Measurements from ENCODE around the gene XRRA1.
"Not testable (repeated sequence)": the region's sequence is repeated elsewhere in the genome, so short reads cannot be mapped to it uniquely, and the experiment has no call there.

The XRRA1 gene

DNA sequence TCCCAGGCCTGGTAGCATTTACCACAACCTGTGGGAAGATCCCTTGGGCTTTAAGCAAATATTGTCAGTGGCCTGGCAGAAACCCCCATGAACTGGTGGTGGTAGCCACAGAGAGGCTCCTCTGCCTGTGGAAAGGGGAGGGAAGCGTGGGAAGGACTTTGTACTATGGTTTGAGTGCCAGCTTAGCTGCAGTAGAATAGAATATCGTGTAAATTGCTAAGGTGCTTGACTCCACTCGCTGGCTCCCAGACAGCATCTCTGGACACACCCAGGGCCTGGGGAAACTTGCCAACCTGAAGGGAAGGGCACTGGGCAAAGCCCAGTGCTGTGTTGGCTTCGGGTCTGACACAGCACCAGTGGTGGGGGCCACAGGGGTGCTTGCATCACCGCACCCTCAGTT, 52.6 kb downstream of the XRRA1 start:
- DNase-seq (ENCODE audit: low read depth) = no peak

DNA sequence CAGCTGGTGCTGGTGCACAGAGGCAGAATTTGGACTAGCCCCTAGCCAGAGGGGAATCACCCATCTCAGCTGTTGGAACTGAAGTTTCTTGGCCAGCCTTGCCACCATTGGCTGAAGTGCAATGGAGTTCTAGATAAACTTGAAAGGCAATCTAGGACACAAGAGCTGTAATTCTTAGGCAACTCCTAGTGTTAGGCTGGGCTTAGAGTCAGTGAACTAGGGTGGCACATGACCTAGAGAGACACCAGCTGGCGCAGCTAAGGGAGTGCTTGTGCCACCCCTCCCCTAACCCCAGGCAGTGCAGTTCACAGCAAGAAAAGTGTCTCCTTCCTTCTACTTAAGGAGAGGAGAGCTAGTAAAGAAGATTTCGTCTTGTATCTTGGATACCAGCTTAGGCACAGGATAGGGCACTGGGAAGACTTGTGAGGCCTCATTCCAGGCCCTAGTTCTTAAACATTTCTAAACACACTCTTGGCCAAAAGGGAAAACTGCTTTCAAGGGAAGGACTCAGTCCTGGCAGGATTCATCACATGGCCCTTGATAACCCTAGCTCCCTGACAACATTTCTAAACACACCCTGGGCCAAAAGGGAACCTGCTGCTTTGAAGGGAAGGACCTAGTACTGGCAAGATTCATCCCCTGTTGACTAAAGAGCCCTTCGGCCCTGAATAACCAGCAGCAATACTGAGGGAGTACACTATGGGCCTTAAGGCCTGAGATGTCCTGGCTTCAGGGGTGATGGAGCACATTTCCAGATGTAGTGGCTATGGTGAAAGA, 53.4 kb downstream of the XRRA1 start:
- no peak for DNase-seq (ENCODE audit: low read depth)

GRCh38 chr11:74893015-74893414, 55.9 kb downstream of the XRRA1 start:
- not testable (repeated sequence) for DNase-seq (ENCODE audit: low read depth)

DNA sequence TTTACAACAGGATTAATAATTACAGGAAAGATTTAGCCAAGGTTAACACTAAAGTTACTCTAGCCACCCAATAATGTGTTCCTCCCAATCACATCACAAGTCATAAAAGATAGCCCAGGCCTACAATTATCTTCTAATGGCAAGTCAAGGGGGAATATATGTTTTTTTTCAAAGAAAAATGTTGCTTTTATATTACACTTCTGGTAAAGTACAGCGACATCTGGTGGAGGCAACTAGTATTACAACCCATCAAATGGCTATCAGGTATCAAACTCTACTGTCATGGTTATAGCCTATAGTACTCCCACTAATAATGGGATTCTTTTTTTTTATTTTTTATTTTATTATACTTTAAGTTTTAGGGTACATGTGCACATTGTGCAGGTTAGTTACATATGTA, 71.8 kb downstream of the XRRA1 start:
- DNase-seq (ENCODE audit: low read depth) = no peak

GRCh38 chr11:74871037-74871436, 77.9 kb downstream of the XRRA1 start:
- DNase-seq (ENCODE audit: low read depth) = no peak

DNA sequence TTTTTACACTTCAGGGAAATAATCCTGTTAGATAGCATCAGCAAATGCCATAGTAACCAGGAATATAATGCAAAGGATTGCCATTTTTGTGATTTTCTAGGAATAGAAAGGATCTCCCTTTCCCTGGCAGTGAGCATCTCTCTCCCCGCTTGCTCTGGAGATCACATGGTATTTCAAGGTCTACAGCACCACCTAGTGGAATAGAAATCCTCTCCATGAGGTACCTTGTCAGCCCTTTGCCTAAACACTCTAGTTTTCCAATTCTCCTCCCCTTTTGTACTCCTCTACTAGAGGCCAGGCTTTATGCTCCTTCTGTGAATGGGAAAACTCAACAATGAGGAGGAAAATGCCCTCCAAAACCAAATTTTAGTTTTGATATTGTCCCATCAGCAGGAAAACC, 78.4 kb downstream of the XRRA1 start:
- no peak for DNase-seq (ENCODE audit: low read depth)

- no peak for DNase-seq (ENCODE audit: low read depth)
Observed at GRCh38 chr11:74866557-74866956, 82.3 kb downstream of the XRRA1 start.

DNA sequence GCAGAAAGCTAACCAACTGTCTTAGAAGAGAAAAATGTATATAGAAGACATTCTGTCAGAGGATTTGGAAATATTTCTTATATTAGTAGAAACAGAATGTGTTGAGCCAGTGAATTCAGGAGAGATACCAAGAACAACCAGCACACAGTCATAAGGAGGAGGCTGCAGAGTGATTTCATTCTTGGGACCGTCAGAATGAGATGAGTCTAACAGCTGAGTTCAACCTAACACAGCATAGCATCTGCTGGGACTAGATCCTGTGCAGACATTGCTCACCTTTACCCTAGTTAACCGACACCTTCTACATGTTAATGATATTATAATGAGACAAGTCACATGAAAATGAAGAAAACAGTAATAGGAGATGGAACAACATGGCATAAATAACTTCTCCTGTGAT, 85.5 kb downstream of the XRRA1 start:
- no peak for DNase-seq (ENCODE audit: low read depth)

GRCh38 chr11:74860743-74861142, 88.1 kb downstream of the XRRA1 start:
- no peak for DNase-seq (ENCODE audit: low read depth)

GRCh38 chr11:74853223-74853622, 95.7 kb downstream of the XRRA1 start:
- no peak for DNase-seq (ENCODE audit: low read depth)

DNA sequence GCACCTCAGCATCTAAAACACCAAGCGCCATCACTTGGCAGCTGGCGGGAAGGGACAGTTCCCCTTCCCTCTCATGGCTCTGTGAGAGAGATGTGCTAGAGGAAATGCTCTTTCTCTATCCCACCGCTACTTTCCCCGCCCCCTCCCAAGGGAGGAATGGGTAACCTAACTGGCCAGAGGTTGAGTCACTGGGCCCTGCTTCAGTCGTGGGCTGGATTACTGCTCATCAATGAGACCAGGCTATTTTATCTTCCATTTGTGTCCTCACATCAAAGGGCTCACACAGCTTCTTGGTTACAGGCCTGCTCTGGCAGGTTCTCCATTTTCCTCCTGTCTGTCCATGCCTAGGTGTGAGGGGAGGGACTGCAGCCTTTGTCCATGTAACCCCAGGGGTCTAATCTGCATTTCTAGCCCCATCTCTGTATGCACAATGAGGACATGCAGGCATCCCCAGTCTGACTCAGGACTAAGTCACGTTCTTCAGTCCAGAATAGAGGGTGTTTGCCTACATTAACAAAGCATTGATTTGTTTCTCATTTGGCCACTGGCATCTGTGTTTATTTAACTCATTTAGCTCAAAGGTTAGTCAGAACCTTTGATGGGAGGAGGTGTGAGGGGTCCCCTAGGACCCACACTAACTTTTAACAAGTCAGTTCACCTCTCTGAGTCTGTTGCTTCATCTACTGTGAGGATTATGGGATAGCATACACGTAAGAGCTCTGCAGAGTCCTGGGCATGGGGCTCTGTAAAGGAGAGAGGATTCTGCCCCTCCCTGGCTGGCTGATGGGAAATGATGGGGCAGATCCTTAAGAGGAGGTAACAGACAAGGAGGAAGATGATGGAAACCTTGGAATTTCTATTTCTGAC, 99.1 kb downstream of the XRRA1 start:
- peak; percentile 87 for DNase-seq (ENCODE audit: low read depth)

GRCh38 chr11:74847895-74848294, 101.0 kb downstream of the XRRA1 start:
- DNase-seq (ENCODE audit: low read depth) = no peak

DNA sequence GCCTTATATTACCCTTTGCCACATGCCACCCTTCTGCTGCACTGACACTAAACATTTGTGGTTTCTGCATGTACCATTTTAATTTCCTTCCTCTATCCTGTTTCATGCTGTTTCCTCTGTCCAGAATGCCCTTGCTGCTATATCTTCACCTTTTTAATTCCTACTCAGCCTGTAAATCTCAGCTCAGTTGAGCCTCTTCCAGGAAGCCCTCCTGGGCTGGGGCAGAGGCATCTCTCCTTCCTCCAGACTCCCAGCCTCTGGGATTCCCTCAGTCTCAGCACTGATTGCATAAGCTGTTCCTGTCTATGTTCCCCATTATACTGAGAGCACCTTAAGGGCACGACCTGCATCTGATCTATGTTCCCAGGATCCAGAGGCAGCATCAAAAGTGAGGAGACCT, 101.5 kb downstream of the XRRA1 start:
- DNase-seq (ENCODE audit: low read depth) = no peak

- DNase-seq (ENCODE audit: low read depth) = no peak
Observed at GRCh38 chr11:74846770-74847169, 102.1 kb downstream of the XRRA1 start.

- DNase-seq (ENCODE audit: low read depth) = no peak
Observed at GRCh38 chr11:74845978-74846517, 102.8 kb downstream of the XRRA1 start.

DNA sequence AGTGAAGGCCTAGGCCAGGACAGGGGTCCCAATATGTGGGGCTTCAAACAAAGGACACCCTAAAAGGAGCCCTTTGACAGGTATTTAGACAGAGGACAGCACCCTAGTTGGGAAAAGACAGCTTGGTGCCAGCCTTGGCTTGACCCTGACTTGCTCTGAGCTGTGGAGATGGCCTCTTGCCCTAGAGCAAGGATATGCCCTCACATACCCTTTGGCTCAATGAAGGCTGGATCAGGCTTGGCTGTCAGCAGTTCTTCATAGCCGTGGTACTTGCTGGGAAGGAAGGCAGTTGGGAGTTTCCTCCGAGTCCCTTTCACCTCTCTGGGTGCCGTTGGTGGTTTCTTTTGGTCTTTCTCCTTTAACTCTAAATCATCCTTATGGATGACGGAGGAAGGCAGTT, 104.0 kb downstream of the XRRA1 start:
- DNase-seq (ENCODE audit: low read depth) = no peak

DNA sequence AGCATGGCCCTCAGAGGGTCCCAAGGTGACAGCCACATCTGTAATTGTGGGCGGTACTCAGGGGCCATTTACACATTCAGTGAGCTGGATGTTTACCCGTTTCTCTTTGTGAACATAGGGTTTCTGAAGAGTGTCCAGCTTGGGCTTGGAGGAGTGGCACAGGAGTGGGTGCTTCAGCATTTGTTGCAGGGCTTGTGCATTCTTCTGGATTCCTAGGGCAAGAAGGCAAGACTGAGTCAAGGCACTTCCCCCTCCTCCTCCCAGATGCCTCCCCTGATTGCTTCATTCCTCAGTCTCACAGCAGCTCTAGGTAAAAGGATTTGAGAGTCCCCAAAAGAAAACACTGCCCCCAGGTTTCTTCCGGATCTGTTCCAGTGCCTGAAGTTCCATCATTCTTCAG, 104.8 kb downstream of the XRRA1 start:
- no peak for DNase-seq (ENCODE audit: low read depth)

DNA sequence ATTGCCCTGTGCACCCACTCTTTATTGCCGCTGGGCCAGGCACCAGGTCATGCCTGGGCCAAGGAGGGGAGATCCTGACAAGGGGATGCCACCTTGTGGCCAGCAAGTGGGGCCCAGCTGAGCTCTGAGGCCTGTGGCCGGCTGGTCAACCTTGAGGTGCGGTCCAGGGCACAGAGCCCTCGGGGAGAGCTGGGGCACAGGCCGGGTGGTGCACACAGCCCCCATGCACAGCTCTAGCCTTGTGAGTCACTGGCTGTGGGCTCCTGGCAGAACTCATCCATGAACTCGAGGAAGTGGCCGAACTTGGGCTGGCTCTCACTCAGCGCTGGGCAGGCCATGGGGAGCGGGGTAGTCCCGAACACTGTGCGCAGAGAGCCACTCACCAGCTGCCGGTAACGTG, 105.9 kb downstream of the XRRA1 start:
- no peak for DNase-seq (ENCODE audit: low read depth)

DNA sequence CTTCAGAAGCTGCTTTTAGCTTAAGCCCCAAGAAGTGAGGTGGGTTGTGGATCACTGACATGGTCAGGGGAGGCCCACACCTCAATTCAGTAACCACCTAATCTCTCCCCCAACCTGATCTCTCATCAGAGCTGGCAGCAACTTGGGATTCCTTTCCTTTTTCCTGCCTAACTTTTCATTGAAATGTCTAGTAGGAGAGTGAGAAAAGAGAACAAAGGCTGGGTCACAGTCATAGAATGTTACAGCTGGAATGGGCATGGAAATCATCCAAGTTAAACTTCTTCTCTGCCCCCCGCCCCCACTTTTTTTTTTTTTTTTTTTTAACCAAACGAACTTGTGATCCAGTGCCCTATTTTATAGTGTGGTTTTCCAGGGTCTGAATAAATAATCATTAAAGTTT, 108.4 kb downstream of the XRRA1 start:
- DNase-seq (ENCODE audit: low read depth) = no peak

GRCh38 chr11:74839971-74840370, 108.9 kb downstream of the XRRA1 start:
- DNase-seq (ENCODE audit: low read depth) = no peak

DNA sequence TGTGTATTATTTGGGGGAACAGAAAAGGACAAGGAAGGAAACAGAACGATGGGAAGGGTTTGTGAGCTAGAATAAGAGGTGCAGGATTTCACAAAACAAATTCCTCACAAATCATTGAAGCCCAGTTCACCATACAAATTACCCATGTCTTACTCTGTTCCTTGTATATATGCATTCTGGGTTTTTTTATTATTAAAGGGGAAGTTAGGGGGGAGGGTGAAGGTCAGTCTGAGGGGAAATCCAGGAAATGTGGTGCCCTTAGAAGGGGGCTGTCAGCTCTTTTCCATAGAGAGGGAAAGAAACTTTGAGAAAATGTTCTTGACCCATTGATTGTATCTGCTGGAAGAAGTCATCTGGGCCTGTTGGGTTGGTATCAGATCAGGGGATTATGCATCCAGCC, 109.4 kb downstream of the XRRA1 start:
- DNase-seq (ENCODE audit: low read depth) = no peak

DNA sequence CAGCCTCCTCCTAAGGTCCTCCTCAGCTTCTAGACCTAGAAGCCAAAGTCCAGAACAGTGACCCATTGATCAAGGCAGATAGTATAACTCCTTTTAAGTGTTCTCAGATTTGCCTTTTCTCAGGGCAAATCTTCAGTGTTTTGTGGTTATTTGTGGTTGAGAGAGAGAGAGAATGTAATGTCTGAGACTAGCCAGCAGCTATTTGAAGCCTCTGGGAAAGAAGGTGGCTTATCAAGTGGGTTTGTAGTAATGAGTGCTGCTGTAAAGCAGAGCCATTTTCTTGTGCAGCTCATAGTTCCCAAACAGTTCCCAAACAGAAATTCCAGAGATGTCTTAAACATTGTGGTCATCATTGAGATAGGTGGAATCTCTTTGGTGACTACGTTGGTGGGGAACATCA, 110.7 kb downstream of the XRRA1 start:
- DNase-seq (ENCODE audit: low read depth) = no peak

- DNase-seq (ENCODE audit: low read depth) = no peak
Observed at GRCh38 chr11:74837191-74837590, 111.7 kb downstream of the XRRA1 start.

All from HS-5 (cell line).